ENCODE data around the gene ADAM10.
"Not testable (repeated sequence)": the region's sequence is repeated elsewhere in the genome, so short reads cannot be mapped to it uniquely, and the experiment has no call there.

ADAM10 gene

DNA sequence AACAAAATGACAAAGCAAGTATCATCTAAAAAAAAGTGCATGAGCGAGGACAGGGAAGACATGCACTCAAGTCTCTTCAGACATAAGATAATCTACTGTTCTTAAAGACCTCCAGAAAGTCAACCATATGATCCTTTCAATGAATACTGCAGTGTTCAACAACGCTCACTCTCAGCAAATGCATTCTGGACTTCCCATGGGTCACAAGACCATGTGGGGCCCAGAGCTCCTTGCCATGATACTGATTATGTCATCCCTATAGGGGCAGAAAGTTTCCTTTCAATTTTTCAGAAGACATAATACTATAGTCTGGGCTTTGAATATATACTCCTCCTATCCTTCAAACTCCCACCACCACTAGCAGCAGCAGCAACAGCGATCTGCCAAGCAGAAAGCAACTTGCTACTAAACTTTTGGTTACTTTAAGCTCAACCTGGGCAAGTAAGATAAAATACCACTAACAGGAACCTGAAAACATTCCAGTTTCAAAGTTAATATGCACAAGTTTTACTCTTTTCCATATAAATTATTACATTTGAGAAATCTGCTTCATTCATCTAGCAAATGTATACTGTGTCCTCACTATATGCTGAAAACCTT lies 143.5 kb downstream of the ADAM10 start:
- DNase-seq = no peak

GRCh38 chr15:58604455-58604923 lies 145.0 kb downstream of the ADAM10 start:
- DNase-seq = no peak

DNA sequence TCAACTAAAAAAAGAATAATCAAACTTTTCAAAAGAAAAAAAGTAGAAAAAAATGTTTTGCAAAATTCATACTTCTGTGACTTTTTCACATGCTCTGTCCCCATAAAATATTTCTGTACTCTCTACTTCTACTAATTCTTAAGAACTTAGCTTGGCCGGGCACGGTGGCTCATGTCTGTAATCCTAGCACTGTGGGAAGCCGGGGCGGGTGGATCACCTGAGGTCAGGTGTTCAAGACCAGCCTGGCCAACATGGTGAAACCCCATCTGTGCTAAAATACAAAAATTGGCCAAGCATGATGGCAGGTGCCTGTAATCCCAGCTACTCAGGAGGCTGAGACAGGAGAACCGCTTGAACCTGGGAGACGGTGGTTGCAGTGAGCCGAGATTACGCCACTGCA lies 145.6 kb downstream of the ADAM10 start:
- DNase-seq = not testable (repeated sequence)

GRCh38 chr15:58602823-58603222 lies 146.7 kb downstream of the ADAM10 start:
- no peak for DNase-seq

DNA sequence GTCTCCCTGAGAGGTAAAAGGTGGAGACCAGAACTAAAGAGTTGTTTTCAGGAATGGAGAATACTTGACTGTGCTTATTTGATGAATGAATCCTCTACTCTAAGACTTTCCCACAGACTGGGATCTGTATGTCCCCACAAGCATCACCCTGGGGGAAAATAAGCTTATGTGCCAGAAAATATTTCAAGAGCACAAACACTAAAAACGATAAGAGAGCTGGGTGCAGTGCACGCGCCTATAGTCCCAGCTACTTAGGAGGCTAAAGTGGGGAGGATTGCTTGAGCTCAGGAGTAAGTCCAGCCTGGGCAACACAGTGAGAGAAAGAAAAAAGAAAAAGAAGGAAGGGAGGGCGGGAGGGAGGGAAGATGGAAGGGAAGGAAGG lies 150.7 kb downstream of the ADAM10 start:
- DNase-seq = no peak

DNA sequence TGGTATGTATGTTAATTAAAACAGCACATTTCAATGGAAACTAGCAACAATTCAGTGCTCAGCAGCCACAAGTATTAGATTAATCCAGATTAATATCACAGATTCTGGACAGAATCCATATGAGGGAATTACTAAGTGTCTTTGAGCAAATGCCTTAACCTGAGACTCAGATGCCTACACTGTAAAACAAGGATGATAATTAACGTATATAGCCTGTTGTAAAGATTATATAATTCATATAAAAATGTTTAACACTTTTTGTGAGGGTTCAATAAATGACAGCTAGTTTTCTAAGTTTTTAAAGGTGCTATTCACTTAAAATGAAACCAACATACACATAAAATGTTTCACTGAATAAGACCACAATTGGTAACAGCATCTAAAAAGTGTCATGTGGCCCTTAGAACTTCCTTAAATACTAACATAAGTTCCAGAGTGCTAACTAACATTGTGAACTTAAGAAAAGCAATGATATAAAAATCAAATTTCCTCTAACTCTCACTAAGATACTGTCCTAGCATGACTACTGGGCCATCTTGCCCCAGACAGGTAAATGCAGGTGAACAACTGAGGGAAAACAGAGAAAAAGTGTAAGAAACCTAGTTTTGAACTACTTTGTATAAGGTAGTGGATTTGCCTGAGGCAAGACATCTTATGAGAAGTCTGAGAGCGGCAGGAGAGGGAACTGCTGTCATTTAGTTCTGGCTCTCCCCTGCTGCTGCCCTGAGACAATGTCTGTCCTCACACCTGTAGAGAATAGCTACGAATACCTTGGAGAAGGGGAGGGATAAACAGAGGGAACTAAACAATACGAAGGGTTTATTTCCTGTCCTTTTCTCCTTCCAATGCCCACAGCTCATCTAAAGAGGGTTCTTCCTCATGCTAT lies 151.3 kb downstream of the ADAM10 start:
- DNase-seq = no peak

DNA sequence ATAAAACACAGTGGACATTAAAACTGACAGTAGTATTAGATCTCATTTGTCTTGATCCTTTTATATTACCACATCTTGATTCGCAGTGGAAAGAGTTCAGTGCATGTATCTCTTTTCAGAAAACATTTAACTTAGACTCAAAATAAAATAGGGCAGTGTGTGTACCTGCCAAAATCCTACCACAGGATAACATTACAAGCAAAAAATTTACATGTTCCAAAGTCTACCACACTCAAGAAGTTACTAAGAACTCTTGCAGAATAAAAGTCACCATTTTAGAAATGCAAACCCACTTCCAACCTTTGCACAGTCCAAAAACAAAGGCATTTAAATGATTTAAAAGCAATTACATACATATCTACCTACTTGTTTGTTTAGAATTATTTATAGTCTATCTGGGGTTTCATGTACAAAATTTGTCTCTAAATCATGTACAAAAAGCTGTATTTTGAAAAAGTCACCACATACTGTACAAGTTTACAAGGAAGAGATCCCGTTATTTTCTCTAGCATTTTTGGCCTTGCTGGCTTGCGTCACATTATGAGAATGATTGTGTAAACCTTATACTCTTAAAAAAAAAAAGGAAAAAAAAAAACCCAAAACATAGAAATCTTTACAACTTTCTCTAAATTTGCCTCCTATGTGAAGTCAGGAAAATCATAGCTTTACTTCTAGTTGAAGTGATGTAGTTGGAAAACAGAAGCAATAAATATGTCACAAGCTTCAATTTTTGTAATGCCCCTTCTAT lies 153.8 kb downstream of the ADAM10 start:
- no peak for DNase-seq

DNA sequence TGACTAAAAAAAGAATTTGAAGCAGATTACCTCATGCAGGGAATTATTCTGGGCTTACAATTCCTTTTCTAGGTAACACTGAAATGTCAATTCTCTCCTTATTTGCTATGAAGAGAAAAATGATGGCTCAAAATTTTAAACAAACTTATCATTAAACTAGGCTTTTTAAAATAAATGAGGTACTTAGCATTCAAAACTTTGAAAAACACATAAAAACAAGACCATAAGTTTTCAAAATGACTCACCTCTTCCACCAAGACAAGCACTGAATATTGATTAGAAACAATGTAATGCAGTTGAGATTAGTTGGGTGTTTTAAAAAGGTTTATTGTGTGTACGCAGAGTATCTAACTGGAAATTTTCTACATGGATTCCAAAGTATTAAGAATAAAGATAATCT lies 154.6 kb downstream of the ADAM10 start:
- DNase-seq = no peak

- no peak for DNase-seq
Measured at GRCh38 chr15:58593870-58594269, 155.6 kb downstream of the ADAM10 start.

- DNase-seq = peak; percentile 11
Measured at GRCh38 chr15:58590926-58591325, 158.6 kb downstream of the ADAM10 start.

DNA sequence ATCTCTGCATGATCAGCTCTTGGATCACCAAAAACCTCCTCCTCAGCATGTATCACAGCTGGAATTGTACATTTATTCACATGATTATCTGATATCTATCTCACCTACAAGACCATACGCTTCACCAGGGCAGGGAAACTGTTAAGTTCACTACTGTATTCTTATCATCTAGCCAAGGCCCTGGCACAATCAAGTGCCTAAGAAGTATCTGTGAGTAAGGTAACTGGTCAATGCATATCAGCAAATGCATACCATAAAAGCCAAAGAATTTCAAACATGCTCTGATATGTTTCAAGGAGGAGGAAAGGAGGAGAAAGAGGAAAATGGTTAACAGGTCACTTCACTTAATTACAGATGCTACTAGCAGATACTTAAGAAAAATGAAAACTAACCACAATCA lies 159.3 kb downstream of the ADAM10 start:
- DNase-seq = no peak

GRCh38 chr15:58589047-58589446 lies 160.5 kb downstream of the ADAM10 start:
- no peak for DNase-seq

DNA sequence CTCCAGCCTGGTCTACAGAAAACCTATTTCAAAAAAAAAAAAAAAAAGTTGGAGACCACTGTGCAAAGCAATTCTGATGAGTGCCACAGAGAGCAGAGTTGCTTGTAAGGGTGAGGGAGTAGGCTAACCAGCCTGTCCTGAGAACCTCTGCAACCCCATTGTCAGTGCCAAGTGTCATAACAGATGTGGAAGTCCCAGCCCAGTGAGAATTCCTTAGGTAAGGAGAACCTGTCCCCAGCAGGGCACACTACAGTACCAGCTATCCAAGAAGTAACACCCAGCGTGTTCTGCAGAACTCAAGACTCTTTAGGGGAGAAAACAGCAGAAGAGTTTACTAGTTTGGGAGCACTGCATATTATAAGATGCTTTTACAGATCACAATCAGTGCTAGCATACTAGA lies 161.4 kb downstream of the ADAM10 start:
- DNase-seq = no peak

DNA sequence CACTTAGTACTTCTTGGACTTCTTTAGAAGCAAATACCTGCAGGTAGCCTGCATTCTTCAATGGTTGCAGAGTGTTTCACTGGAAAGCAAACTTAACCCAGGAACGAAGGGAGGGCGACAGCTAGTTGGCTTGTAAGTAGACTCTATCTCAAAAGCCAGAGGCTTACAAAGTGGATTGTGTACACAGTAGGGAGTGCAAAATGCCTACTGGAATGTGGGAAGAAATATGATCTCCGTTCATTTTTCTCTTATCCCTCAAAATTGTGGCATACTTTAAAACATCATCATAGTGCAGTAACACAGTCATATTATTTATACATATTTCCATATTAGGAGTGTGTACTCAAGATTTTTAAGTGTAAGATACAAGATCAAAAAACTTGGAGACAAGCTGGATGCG lies 162.0 kb downstream of the ADAM10 start:
- DNase-seq = no peak

DNA sequence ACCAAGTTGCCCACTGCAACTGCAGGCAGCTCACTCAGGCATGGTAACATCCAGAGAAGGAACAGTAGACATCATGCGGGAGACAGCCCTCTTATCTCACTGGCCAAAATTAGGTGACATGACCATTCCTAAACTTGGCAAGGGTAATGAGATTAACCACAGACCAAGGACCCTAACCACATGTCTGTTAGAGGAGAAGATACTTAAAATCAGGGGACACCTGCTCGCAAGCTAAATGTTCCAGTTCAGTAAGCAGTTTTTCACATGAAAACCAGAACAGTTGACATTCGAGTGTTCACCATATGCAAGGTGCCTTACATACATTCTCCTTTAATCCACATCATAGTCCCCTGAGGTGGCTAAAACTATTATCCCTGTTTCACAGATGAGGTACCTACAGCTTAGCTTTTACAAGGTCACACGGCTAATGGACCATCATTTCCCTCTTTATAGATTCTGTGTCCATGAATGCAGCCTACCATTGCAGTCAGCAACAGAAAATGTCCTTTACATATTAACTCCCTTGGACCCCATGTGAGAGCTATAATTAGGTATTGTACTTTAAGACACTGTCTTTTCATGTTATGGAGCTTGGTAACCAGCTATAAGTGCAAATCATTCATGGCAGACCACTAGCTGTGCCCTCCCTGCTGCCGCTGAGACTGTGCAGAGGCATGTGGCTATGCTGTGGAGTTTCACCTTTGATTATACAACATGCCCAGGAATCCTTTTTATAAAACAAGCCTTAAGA lies 163.6 kb downstream of the ADAM10 start:
- peak; percentile 22 for DNase-seq

DNA sequence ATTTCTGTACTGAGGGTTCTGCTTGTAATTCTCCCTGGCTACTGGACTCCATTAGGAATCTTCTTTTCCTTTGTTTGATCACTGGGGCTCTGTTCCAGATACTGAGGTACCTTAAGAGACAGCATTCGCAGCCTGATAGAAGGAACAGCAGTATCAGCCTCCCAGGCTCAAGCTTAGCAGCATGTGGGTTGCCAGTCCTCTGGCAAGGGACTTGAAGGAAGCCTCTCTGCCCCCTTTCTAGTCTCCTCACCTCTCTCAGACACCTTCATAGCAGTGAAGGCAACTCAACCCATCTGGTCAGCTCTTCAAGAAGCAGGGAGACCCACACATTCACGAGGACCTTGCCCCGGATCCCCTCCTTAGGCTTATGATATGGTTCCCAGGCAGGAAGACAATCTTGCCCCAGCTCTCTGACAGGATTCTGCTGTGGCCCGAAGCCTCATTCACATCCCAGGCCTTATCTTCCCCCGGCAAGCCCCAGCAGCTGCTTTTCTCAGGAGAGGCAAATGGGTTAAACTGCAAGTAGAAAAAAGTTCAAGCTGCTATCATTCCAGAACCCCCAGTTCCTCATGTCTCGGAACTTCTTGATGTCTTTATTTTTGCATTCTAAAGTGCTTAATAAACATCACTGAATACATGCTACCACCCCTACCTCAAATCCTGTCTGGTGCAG lies 164.6 kb downstream of the ADAM10 start:
- no peak for DNase-seq

DNA sequence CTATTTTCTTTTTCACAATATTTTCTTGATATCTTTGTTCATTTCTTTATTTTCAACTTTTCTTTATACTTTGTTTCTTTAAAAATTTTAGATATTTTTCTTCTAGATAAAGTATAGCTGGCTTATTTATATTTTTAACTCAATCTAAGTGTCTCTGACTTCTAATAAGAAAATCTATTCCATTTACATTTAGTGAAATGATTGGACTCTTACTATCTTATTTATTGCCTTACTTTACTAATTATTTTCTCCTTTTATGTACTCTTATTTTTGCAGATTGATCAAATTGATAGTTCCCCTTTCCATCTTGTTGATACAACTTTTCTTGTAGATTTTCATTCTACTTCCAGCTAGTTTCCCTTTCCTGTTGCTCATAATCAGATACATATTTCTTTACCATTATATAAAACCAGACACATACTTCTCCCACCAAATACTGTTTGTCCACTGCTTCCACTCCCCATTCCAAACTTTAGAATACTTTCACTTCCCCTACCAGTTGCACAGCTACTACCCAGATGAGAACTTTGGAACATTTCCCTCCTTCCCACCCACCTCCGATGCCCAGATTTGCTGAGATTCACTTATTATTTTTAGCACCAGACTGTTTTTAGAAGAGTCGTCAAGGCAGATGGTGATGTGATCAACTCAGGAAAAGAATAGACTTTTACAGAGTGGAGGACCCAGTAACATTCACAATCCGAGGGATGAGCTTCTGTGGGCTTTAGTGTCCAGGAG lies 166.2 kb downstream of the ADAM10 start:
- DNase-seq = no peak

DNA sequence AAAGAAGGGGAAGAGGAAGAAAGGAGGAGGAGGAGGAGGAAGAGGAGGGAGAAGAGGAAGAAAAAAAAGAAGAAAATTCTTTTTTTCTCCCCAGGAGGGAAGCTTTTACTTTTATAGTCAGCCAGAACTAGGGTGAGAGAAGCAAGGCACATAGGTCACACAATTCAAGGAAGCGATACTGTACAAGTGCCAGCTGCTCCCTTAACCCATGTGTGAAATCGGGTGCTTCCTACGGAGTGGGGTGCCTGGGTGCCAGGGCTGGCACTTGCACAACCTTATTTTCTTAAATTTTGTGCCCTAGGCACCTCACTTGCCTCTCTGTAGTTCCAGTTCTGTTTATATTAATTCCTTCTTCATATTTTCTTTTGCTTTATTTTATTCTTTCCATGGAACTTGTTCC lies 167.3 kb downstream of the ADAM10 start:
- DNase-seq = peak; percentile 64

DNA sequence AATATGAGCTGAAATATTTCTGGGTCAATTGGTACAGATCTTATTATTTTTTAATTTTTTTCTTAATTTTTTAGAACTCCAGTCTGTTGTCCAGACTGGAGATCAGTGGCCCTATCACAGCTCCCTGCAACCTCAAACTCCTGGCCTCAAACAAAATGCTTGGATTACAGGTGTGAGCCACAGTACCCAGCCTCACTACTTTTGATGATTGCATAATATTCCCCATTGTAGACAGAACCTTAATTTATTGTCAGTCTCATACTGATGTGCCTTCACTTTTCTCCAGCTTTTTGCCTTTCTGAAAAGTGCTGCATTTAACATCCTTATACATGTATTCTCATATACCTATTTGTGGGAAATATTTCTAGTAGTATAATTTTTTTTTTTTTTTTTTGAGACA lies 172.8 kb downstream of the ADAM10 start:
- DNase-seq = no peak

DNA sequence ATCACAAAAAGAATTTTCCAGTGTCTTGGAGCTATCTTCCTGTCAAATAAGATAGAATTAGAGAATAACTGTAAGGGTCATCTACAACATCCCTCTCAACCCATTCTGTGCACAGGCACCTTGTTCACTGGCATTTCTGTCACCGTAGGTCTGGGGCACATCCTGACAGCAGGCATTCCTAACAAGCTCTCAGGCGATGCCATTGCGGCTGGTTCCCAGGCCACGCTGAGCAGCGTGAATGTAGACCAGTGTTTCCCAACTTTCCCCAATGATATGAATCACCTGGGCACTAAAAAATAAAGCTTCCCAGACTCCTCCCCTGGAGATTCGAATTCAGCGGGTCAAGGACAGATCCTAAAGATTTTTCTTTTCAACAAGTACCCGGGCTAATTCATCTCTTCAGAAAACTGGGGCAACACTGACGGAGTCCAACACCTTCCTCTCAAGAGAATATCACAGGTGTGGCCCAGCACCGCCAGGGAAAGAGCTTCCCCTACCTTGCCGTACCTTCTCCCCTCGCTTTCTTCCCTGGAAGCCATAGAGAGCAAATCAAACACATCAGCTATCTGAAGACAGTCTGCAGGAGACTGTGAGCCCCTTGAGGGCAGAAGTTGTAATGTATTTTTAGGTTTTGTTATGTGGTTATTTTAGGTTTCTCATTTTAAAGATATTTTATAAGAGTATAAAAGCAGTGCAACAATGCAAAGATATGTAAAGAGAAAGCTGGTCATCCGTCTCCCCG lies 174.3 kb downstream of the ADAM10 start:
- no peak for DNase-seq

- no peak for DNase-seq
Measured at GRCh38 chr15:58574631-58575030, 174.9 kb downstream of the ADAM10 start.

All from NCI-H2171 treated with DMSO at 0.1 percent for 48 hours (cell line).